Renal pelvis (tissue), 4 donors: Measurements from ENCODE around the gene GLDC. TPM values are rescaled to one million over a fixed set of nuclear protein-coding genes. Genes with fewer than 3 reads are reported as not detected.
"Not testable (repeated sequence)": the region's sequence is repeated elsewhere in the genome, so short reads cannot be mapped to it uniquely, and the experiment has no call there.

Source experiments
- DNase-seq: peaks from one replicate; pipeline ENCODE4 v3.0.0-alpha.2; 2013
- polyA plus RNA-seq, 3 donors: library from polyadenylated mRNA; unstranded; fragments of 120-200 nt; gene quantifications; one replicate each; pipeline ENCODE4 v1.2.1, GENCODE V29; 2013; ENCODE audit not compliant: insufficient read length in 3 of 3

Gene GLDC
- polyA plus RNA-seq, 3 donors, result 19.8 to 21.6 (median 21.0) TPM

- DNase-seq, result no peak
These were observed 22.2 kb upstream of the GLDC start for GRCh38 chr9:6667633-6668280.

- DNase-seq, result no peak
These were observed 21.6 kb upstream of the GLDC start for GRCh38 chr9:6667080-6667479.

DNA sequence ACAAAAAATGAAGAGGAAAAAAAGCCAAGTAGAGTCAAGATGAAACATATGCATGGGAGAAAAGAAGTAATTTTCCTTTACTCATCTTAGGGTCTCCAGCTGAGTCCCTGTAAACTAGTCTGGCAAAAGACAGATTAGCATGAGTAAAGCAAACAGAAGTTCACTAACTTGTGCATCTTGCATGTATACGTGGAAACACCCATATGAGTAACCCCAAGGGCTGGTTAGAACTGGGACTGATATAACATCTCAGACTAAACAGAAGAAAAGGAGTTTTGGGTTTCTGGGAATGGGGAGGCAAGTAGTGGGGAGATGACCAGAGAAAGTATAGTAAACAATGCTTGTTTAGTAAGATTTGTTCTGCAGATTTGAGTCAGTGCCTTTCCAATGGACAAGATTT is 20.1 kb upstream of the GLDC start:
- no peak for DNase-seq

GRCh38 chr9:6664204-6664680 is 18.7 kb upstream of the GLDC start:
- no peak for DNase-seq

GRCh38 chr9:6660512-6660911 is 15.0 kb upstream of the GLDC start:
- DNase-seq, result no peak

DNA sequence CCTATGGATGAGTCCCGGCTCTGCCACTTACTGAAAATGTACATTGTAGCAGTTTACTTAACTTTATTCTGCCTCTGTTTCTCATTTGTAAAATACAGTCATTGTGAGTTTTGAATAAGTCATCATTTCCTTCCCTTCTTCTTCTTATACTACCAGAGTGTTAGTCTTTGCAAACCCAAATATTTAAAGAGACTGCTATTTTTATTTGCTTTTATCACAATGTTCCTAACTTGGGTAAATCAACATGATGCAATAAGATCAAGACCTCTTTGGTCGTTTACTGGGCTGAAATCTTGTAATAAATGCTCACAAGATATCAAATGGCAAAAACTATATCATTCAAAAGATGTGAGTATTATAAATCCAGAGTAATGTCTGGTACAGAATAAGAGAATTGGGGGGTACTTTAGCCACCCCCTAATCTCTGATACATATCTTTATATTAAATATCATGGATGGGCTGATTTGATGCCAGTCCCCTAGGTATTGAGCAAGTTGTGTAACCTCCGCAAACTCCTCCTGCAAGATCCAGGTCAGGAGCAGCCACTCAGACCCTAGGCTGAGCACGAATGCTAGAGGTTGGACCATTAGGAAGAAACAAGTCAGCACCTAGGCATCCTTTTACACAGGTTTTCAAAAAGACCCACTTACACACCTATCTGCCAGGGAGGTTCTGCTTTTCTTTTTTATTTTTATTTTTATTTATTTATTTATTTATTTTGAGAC is 13.3 kb upstream of the GLDC start:
- no peak for DNase-seq

DNA sequence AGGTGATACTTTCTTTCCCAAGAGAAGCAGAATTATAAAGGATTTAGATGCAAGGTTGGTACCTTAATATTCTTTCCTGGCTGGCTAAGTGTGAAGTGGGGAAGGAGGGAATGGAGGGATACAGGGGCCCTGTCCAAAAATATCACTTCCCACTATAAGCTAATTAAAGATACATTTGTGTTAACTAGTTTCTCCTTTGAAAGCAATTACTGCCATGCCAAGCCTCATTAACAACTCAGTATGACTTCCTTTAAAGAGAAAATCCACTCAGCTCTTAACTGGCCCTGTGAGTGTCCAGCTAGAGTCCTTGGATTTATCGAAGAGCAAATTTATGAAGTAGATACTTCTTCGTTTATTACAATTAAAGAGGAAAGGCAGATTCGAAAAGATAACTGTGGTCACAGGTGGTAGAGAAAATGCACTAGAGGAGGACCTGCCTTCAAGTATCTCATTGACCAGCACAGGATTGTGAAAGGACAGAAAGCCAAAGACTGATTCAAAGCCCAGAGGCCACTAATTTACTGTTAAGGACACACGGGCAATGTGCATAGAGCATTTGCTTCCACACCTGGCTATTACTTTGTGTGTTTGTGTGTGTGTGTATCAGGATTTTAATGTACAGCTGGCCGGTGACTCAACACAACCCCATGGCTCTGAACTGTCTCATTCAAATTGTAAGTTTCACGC is 11.2 kb upstream of the GLDC start:
- DNase-seq, result no peak

DNA sequence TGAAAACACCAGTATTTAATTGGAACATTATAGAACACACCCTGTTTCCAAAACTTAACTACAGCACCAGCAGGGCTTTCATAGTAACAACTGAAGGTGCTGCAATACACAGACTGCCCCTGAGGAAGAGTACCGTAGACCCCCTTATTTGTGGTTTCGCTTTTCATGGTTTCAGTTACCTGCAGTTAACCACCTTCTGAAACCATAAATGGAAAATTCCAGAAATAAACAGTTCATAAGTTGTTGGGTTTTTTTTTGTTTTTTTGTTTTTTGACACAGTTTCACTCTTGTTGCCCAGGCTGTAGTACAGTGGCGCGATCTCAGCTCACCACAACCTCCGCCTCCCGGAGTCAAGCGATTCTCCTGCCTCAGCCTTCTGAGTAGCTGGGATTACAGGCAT is 9.5 kb upstream of the GLDC start:
- no peak for DNase-seq

DNA sequence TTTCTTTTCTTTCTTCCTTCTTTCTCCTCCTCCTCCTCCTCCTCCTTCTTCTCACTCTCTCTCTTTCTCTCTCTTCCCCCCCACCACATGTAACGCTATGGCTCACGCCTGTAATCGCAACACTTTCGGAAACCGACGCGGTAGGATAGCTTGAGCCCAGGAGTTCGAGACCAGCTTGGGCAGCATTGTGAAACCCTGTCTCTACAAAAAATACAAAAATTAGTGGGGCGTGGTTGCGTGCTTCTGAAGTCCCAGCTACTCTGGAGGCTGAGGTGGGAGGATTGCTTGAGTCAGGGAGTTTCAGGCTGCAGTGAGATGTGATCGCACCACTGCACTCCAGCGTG is 736 bp upstream of the GLDC start:
- no peak for DNase-seq

DNA sequence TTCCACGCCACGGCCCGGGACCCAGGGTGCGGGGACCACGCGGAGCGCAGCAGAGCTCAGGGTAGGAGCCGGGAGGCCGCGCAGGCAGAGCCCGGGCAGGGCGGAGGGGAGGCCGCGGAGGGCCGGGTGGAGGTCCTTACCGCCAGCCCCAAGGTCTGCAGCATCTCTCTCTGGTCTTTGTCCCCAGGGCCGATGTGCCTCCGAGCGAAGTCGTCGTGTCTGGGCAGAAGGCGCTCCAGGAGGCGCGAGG is 499 bp downstream of the GLDC start:
- DNase-seq, result not testable (repeated sequence)

- DNase-seq, result no peak
These were observed 1.0 kb downstream of the GLDC start for GRCh38 chr9:6644346-6645104.

GRCh38 chr9:6641961-6642360 is 3.6 kb downstream of the GLDC start:
- no peak for DNase-seq

- no peak for DNase-seq
These were observed 4.0 kb downstream of the GLDC start for GRCh38 chr9:6641561-6641960.

- DNase-seq, result no peak
These were observed 4.5 kb downstream of the GLDC start for GRCh38 chr9:6641056-6641455.

GRCh38 chr9:6640268-6641051 is 5.1 kb downstream of the GLDC start:
- no peak for DNase-seq

- no peak for DNase-seq
These were observed 5.9 kb downstream of the GLDC start for GRCh38 chr9:6639622-6640021.

DNA sequence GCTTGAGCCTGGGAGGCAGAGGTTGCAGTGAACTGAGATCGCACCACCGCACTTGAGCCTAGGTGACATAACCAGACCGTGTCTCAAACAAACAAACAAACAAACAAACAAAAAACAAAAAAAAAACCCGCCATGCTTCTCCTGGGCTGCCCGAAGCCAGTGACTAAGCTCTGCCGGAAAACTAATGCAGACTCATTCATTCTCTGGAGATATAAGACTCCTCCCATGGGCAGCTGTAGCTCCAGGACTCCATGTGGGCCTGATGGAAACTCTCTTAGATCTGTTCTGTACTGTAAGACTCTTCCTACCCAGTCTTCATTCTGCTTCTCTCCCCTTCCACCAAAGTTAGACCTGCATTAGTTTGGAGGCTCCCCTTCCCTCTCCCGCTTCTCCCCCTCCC is 11.1 kb downstream of the GLDC start:
- no peak for DNase-seq

DNA sequence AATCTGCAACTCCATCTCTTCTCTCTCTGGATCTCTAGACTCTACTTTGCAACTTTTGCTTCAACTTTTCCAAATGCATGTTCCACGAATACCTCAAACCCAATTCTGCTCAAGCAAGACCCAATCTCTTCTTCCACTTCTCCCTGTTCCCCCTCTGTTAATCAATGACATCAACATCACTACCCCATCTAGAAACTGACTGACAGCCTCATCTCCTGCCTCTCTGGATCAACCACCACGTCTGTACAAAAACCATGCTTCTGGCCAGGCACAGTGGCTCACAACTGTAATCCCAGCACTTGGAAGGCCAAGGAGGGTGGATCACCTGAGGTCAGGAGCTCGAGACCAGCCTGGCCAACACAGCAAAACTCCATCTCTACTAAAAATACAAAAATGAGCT is 12.2 kb downstream of the GLDC start:
- no peak for DNase-seq

DNA sequence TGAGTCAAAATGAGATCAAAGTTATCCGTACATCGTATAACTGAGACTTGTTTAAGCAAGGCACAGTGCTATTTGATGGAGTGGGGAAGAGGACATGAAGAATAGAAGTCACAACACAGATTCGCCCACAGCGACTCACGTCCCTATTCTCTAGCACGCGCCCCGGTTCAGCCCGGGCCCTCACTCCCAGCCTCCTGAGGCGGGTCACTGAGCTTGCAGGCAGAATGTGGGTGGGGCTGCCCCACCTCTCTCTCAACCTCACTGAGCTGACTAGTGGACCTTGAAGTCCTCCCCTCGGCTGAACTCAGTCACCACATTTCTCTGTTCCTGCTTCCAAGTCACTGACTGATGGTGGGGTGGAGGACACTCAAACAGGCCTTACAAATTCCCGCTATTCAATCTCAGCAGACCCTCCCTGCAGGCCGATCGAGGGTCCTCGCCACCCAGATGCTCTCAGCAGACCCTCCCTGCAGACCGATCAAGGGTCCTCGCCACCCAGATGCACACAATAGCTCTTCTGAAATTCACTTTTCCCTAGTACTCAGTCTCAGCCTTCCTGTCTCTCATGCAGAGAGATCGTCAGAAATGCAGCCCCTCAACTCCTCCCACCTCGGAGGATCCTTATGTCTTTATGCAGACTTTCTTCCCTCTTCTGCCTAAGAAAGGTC is 12.9 kb downstream of the GLDC start:
- no peak for DNase-seq

GRCh38 chr9:6631207-6631512 is 14.4 kb downstream of the GLDC start:
- no peak for DNase-seq

GRCh38 chr9:6630502-6631206 is 14.9 kb downstream of the GLDC start:
- DNase-seq, result no peak
